GM18951 (cell line): Measurements from ENCODE around the gene TMEM87A.

Source experiments
- POLR2A ChIP-seq: IDR thresholded peaks from 4 replicates; pipeline ENCODE4 v1.6.1; 2011; ENCODE audit warnings: mild to moderate bottlenecking; ENCODE audit not compliant: insufficient read length, insufficient read depth; ENCODE audit errors: extremely low read depth
- in situ Hi-C: fragments of 300-500 bp; cut with MboI; formaldehyde crosslinking; loops from one replicate; pipeline ENCODE4 v1.12.0; 2022; ENCODE audit warnings: low sequenced_read_pairs, mixed read lengths, inconsistent platforms; ENCODE audit not compliant: unreplicated experiment

The TMEM87A gene

DNA sequence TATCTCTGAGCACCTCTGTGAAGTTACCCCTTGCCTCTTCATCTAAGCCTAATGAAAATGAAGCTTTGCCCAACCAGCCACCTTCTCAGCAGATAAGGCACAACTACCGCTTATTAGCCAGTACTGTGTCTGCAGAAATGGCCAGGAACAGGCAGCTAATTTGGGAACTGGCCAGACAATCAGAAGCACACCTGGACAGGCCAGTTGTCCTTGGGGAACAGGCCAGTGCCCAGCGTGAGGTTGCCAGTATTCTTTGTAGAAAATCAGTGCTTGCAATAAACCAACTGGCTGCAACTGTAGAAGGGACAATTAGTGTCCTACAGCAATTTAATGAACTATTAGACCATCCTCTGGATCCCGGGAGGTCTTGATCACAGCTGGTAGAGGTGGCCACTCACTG is 10.4 kb upstream of the TMEM87A start:
- no peak for TF ChIP-seq POLR2A
- in situ Hi-C loops = no loop called here

DNA sequence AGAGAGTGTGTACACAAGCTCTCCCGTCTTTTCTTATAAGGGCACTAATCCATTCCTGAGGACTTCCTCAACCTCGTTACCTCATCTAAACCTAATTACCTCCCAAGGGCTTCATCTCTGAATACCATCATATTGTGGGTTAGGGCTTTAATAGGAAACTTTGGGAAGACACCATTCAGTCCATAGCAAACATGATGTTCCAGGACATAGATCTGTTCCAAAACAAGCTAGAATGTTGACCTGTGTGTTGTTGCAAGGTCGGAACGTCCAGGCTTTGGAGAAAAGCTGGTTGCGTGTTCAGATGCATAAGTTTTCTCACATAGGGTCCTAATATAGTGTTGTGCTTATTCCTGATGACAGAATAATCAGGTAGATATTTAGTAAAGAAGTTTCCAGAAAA is 9.7 kb upstream of the TMEM87A start:
- TF ChIP-seq POLR2A = no peak
- in situ Hi-C loops = no loop called here

DNA sequence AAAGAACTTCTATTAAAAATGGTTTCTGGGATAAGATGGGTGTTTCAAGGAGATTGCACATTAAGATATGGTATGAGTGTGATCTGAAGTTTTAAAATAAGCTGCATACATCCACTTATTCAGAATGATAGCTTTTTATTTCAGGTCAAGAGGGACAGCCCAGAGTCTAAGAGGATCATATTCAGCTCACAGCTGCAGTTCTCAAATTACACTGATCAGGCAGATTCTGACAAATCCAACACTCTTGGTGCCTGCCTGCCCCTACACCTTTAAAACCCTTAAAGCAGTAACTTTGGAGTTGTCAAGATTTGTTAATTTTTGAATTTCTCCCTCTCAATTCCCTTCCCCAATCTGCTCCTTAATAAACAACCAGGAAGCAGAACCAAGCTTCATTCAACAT is 9.1 kb upstream of the TMEM87A start:
- in situ Hi-C loops = no loop called here
- TF ChIP-seq POLR2A = no peak

DNA sequence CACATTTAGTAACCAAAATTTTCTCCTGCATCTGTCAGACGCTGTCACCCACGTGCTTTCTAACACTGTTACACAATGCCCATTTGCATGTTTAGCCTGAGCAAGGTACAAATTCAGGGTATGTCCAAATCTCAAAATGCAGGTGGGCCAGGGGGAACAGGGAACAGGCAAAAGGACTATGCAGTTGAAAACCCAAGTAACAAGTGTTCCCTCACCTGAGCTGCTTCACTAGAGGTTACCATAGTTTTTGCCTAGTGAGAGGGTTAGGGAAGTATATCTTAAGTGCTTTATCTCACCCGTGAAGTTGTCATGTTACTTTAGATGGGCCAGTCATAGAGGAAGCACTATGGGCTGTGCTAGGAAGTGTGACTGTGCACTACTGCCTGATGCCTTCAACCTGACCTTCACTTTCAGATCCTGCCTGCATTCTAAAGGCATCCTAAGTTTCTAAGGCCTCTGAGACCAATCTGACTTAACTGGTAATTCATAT is 6.0 kb upstream of the TMEM87A start:
- no peak for TF ChIP-seq POLR2A
- in situ Hi-C loops = no loop called here

DNA sequence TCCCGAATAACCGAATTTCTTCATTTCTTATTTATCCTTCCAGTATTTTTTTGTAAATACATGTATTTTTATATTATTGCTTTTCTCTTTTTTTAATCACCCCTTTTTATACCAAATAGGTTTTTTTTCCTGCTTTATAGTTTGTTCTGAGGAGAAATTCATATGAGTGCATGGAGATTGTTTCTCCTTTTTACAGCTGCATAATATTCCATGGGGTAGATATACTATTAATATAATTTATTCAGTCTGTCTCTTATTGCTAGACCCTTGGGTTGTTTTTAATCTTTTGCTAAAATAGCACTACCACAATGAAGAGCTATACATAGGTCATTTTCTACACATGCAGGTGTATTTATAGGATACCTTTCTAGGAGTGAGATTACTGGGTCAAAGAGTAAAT is 3.5 kb upstream of the TMEM87A start:
- no peak for TF ChIP-seq POLR2A

DNA sequence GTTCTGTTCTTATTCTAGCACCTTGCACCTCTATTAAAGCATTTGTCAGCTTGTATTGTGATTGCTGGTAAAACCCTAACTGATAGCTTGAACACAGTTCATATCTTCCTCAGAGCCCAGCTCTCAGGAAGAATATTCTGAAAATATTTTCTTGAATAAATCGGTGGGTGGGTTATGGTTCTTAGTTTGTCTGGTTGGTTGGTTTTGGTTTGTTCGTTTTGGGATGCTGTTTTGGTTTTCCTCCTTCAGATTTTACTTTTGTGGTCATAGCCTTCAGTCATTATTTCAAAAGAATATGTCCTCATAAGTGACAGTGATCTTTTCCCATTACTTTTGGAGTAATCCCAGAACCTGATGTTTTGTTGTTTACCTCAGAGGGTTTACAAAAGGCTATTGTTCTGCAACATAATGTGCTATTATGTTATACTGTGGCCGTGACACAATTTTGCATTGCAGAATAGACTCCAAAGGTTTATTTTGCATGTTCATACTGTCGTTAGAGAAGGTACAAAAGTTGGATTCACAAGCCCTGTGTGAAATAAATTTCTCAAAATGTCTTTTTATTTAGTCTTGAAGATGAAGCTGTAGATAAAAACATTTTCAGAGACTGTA is 2.7 kb upstream of the TMEM87A start:
- in situ Hi-C loops = no loop called here
- TF ChIP-seq POLR2A = no peak

More for the DNA sequence above, 3.5 kb upstream of the TMEM87A start:
- in situ Hi-C loops = no loop called here

DNA sequence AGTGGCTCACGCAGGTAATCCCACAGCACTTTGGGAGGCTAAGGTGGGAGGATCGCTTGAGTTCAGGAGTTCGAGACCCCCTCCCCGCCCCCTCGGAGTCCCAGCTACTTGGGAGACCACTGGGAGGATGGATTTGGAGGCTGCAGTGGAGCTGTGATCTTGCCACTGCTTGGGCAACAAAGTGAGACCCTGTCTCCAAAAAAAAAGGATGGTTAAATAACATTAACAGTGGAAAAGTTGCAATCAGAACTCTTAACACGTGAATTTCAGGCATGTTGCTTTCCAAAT is 1.4 kb upstream of the TMEM87A start:
- in situ Hi-C loops = no loop called here
- no peak for TF ChIP-seq POLR2A

DNA sequence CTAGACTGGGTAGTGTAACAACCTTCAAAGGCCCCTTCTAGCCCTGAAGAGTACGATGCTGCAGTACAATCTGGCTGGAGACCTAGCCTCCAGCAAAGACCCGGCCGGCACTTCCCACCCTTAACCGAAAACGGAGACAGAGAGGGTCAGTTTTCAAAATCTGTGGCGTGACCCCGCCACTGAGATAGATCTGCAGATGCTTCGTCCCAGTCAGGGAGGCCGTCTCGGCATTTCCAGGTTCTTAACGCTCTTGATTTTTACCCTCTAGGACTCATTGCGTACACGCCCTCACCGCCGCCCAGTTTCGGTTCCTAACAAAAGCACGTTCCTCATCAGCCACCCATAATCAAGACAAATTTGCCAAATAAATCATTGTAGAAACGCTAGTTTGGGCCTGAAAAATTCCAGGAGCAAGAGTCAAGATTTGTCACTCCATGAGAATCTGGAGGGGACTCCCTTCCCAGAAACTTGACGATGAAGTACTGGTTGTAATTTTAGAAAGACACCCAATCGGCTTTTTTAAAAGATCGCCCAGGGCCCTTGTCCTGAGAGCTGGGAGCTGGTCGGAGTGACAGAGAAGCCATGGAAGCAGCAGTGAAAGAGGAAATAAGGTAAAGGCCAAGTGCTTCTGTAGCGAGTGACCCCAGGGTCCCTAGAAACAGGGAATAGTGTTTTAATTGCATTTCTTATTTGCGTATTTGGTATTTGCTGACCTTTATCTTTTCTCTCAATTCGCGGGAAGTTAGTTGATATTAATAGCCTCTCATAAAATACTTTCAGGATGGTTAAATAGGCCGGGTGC is 868 bp upstream of the TMEM87A start:
- in situ Hi-C loops = no loop called here
- no peak for TF ChIP-seq POLR2A

DNA sequence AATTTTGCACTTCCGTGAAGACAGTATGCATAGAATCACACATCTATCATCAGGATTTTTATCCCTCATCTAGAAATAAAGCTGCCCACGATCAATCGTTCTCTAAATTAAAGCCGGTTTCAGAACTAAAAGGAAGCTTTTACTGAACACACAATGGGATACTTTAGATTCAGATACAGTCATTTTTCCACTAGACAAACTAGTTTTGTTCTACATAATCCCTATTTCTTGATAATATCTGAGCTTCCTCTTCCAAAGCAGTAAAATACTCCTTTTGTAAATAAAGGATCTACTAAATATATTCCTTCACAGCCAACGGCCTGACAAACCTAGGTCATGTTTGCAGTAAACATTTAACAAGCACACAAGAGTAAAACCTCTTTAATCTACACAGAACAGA is 2.2 kb downstream of the TMEM87A start:
- in situ Hi-C loops = no loop called here
- no peak for TF ChIP-seq POLR2A

DNA sequence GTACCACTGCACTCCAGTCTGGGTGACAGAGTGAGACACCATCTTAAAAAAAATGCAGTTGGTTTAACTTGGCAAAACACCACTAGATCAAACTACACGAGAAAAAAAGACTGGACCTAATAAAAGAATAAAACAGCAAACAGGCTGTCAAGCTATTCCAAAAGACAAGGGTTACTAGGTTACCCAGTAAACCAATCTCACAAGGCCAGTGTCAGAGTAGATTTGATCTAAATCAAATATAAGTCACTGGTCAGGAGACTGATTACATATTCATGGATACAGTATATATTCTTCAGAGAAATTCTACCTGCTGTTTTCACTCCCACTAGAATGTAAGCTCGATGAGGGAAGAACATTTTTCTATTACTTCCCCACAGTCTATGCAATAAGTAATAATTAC is 2.7 kb downstream of the TMEM87A start:
- in situ Hi-C loops = no loop called here
- TF ChIP-seq POLR2A = no peak

DNA sequence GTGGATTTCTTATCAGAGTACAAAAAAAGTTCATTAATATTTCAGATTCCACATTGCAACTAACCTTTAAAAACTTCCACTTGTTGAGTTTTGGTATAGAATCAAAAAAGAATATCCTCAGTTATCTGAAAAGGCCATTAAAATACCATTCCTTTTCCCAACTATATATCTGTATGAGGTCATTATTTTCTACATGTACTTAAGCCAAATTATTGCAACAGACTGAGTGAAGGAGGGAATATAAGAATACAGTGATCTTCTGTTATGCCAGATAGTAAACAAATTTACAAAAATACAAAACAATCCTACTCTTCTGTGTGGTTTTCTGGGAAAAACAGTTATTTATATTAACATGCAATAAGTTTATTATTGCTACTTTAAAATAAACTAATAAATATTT is 5.9 kb downstream of the TMEM87A start:
- in situ Hi-C loops = no loop called here
- TF ChIP-seq POLR2A = no peak

DNA sequence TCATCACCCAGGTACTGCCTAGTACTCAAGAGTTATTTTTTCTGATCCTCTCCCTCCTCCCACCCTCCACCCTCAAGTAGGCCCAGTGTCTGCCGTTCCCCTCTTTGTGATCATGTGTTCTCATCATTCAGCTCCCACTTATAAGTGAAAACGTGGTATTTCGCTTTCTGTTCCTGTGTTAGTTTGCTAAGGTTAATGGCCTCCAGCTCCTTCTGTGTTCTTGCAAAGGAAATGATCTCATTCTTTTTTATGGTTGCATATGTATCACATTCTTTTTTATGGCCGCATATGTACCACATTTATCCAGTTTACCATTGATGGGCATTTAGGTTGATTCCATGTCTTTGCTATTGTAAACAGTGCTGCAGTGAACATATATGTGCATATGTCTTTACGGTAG is 8.4 kb downstream of the TMEM87A start:
- in situ Hi-C loops = no loop called here
- no peak for TF ChIP-seq POLR2A

DNA sequence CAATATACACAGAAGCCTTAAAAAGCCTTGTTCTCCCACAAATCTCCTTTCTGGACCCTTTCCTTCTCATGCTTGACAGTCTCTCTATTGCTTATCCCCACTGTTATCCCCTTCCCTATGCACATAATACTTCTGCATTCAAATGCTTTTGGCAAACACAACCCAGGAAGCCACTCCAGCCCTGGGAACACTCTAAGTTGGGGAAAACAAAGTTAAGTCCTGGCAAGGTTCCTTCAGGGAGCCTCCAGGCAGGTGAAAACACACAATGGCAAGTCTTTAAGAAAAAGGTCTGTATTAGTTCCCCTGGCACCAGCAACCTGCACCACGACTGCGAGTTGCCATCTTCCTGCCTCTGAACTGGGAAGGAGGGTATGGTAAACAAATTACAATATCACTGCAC is 19.9 kb downstream of the TMEM87A start:
- TF ChIP-seq POLR2A = no peak
- in situ Hi-C loops = no loop called here

DNA sequence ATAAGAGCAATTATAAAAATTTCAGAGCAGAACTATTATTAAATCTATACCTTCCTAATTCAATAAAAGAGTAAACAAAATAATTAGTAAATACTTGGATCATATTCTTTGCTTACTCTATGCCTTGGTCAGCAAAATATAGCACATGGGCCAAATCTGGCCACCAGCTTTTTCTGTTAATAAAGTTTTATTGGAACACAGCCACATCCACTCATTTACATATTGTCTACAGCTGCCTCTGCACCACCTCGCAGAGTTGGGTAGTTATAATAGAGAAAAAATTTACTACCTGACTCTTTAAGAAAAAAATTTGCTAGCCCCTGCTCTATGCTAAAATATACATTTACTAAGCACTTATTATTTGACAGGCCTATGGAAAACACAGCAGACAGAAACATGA is 32.4 kb downstream of the TMEM87A start:
- TF ChIP-seq POLR2A = no peak
- in situ Hi-C loops = no loop called here
